Inflammatory macrophage treated with lipopolysaccharide for 4 hours (primary cell): ENCODE data around the gene SH3PXD2A.

Source experiments
- DNase-seq: peaks from one replicate; pipeline ENCODE4 v3.0.0-alpha.2; 2020

The SH3PXD2A gene

GRCh38 chr10:103597003-103597402, 258.4 kb downstream of the SH3PXD2A start:
- no peak for DNase-seq

GRCh38 chr10:103595933-103596726, 259.2 kb downstream of the SH3PXD2A start:
- DNase-seq = no peak

- no peak for DNase-seq
These were observed 262.3 kb downstream of the SH3PXD2A start for GRCh38 chr10:103593022-103593570.

- DNase-seq = peak; percentile 43
These were observed 263.0 kb downstream of the SH3PXD2A start for GRCh38 chr10:103592186-103593021.

GRCh38 chr10:103590744-103591291, 264.6 kb downstream of the SH3PXD2A start:
- DNase-seq = no peak

GRCh38 chr10:103590060-103590459, 265.3 kb downstream of the SH3PXD2A start:
- no peak for DNase-seq

GRCh38 chr10:103589074-103589630, 266.2 kb downstream of the SH3PXD2A start:
- no peak for DNase-seq

GRCh38 chr10:103587073-103587472, 268.3 kb downstream of the SH3PXD2A start:
- DNase-seq = no peak

- DNase-seq = no peak
These were observed 270.4 kb downstream of the SH3PXD2A start for GRCh38 chr10:103585011-103585405.

GRCh38 chr10:103584216-103585010, 271.0 kb downstream of the SH3PXD2A start:
- DNase-seq = peak; percentile 27

- no peak for DNase-seq
These were observed 271.5 kb downstream of the SH3PXD2A start for GRCh38 chr10:103583871-103584215.

- no peak for DNase-seq
These were observed 272.8 kb downstream of the SH3PXD2A start for GRCh38 chr10:103582331-103583123.

- no peak for DNase-seq
These were observed 273.9 kb downstream of the SH3PXD2A start for GRCh38 chr10:103581499-103581898.

- DNase-seq = no peak
These were observed 274.9 kb downstream of the SH3PXD2A start for GRCh38 chr10:103580430-103580829.

- no peak for DNase-seq
These were observed 275.4 kb downstream of the SH3PXD2A start for GRCh38 chr10:103580011-103580410.

GRCh38 chr10:103578782-103579382, 276.5 kb downstream of the SH3PXD2A start:
- DNase-seq = no peak

GRCh38 chr10:103576862-103577261, 278.5 kb downstream of the SH3PXD2A start:
- no peak for DNase-seq

- DNase-seq = no peak
These were observed 279.3 kb downstream of the SH3PXD2A start for GRCh38 chr10:103576076-103576471.

GRCh38 chr10:103575416-103576075, 279.8 kb downstream of the SH3PXD2A start:
- DNase-seq = no peak
